Measurements from ENCODE around the gene TECPR2.
"Not testable (repeated sequence)": the region's sequence is repeated elsewhere in the genome, so short reads cannot be mapped to it uniquely, and the experiment has no call there.

Gene TECPR2

GRCh38 chr14:102532204-102532658 lies 169.5 kb downstream of the TECPR2 start:
- no peak overlapping the region for H3K27ac ChIP-seq (ENCODE audit: low read length)
- no peaks in the 10 kb centered on the region for H3K9me3 ChIP-seq (ENCODE audit: control insufficient read depth in 2 of 2, low read length in 2 of 2)
- no peaks in the 10 kb centered on the region for H3K4me1 ChIP-seq (ENCODE audit: control insufficient read depth, insufficient read depth, low read length)
- H3K27me3 ChIP-seq (ENCODE audit: control insufficient read depth in 1 of 2, insufficient read depth in 2 of 2, low read length in 2 of 2) = no peaks in the 10 kb centered on the region
- no peaks in the 10 kb centered on the region for H3K36me3 ChIP-seq (ENCODE audit: control insufficient read depth in 2 of 2, insufficient read depth in 2 of 2, low read length in 2 of 2)
- H3K4me3 ChIP-seq (ENCODE audit: low read length in 2 of 2) = no peak overlapping the region
- no peak overlapping the region for H3K9ac ChIP-seq (ENCODE audit: low read length in 2 of 2)

- Histone ChIP-seq H3K36me3 (ENCODE audit: control insufficient read depth in 2 of 2, insufficient read depth in 2 of 2, low read length in 2 of 2) (no peaks in the 10 kb centered on the region), H3K27ac (ENCODE audit: low read length) (no peak overlapping the region), H3K9me3 (ENCODE audit: control insufficient read depth in 2 of 2, low read length in 2 of 2) (no peaks in the 10 kb centered on the region), H3K9ac (ENCODE audit: low read length in 2 of 2) (no peak overlapping the region), H3K4me1 (ENCODE audit: control insufficient read depth, insufficient read depth, low read length) (no peaks in the 10 kb centered on the region), H3K27me3 (ENCODE audit: control insufficient read depth in 1 of 2, insufficient read depth in 2 of 2, low read length in 2 of 2) (peaks cover 0 to 5% of the 10 kb centered on the region in 2 donors), H3K4me3 (ENCODE audit: low read length in 2 of 2) (no peak overlapping the region)
Observed at GRCh38 chr14:102537981-102538601, 175.3 kb downstream of the TECPR2 start.

GRCh38 chr14:102538602-102539543 lies 176.1 kb downstream of the TECPR2 start:
- H3K27me3 ChIP-seq (ENCODE audit: control insufficient read depth in 1 of 2, insufficient read depth in 2 of 2, low read length in 2 of 2) = peaks cover 0 to 10% of the 10 kb centered on the region in 2 donors

GRCh38 chr14:102539544-102540314 lies 177.0 kb downstream of the TECPR2 start:
- peaks cover 8 to 13% of the 10 kb centered on the region in 2 donors for H3K27me3 ChIP-seq (ENCODE audit: control insufficient read depth in 1 of 2, insufficient read depth in 2 of 2, low read length in 2 of 2)
- no peak overlapping the region for H3K9ac ChIP-seq (ENCODE audit: low read length in 2 of 2)
- no peaks in the 10 kb centered on the region for H3K9me3 ChIP-seq (ENCODE audit: control insufficient read depth in 2 of 2, low read length in 2 of 2)
- peaks cover 2% of the 10 kb centered on the region for H3K4me1 ChIP-seq (ENCODE audit: control insufficient read depth, insufficient read depth, low read length)
- H3K4me3 ChIP-seq (ENCODE audit: low read length in 2 of 2) = no peak overlapping the region
- H3K27ac ChIP-seq (ENCODE audit: low read length) = no peak overlapping the region
- no peaks in the 10 kb centered on the region for H3K36me3 ChIP-seq (ENCODE audit: control insufficient read depth in 2 of 2, insufficient read depth in 2 of 2, low read length in 2 of 2)

More at GRCh38 chr14:102538602-102539543, 176.1 kb downstream of the TECPR2 start:
- Histone ChIP-seq H3K9me3 (ENCODE audit: control insufficient read depth in 2 of 2, low read length in 2 of 2) (no peaks in the 10 kb centered on the region), H3K4me1 (ENCODE audit: control insufficient read depth, insufficient read depth, low read length) (no peaks in the 10 kb centered on the region), H3K36me3 (ENCODE audit: control insufficient read depth in 2 of 2, insufficient read depth in 2 of 2, low read length in 2 of 2) (no peaks in the 10 kb centered on the region), H3K27ac (ENCODE audit: low read length) (no peak overlapping the region), H3K4me3 (ENCODE audit: low read length in 2 of 2) (no peak overlapping the region), H3K9ac (ENCODE audit: low read length in 2 of 2) (no peak overlapping the region)

- Histone ChIP-seq H3K9me3 (ENCODE audit: control insufficient read depth in 2 of 2, low read length in 2 of 2) (no peaks in the 10 kb centered on the region), H3K4me3 (ENCODE audit: low read length in 2 of 2) (no peak overlapping the region), H3K27me3 (ENCODE audit: control insufficient read depth in 1 of 2, insufficient read depth in 2 of 2, low read length in 2 of 2) (peaks cover 15 to 17% of the 10 kb centered on the region in 2 donors), H3K36me3 (ENCODE audit: control insufficient read depth in 2 of 2, insufficient read depth in 2 of 2, low read length in 2 of 2) (no peaks in the 10 kb centered on the region), H3K27ac (ENCODE audit: low read length) (no peak overlapping the region), H3K4me1 (ENCODE audit: control insufficient read depth, insufficient read depth, low read length) (peaks cover 5% of the 10 kb centered on the region), H3K9ac (ENCODE audit: low read length in 2 of 2) (no peak overlapping the region)
Observed at GRCh38 chr14:102540315-102541028, 177.7 kb downstream of the TECPR2 start.

GRCh38 chr14:102541029-102541491 lies 178.3 kb downstream of the TECPR2 start:
- not testable (repeated sequence) for H3K4me1 ChIP-seq (ENCODE audit: control insufficient read depth, insufficient read depth, low read length); H3K27ac ChIP-seq (ENCODE audit: low read length); H3K9me3 ChIP-seq (ENCODE audit: control insufficient read depth in 2 of 2, low read length in 2 of 2)

GRCh38 chr14:102541771-102542170 lies 179.0 kb downstream of the TECPR2 start:
- peaks cover 17 to 23% of the 10 kb centered on the region in 2 donors for H3K27me3 ChIP-seq (ENCODE audit: control insufficient read depth in 1 of 2, insufficient read depth in 2 of 2, low read length in 2 of 2)
- no peaks in the 10 kb centered on the region for H3K36me3 ChIP-seq (ENCODE audit: control insufficient read depth in 2 of 2, insufficient read depth in 2 of 2, low read length in 2 of 2)
- no peak overlapping the region for H3K9ac ChIP-seq (ENCODE audit: low read length in 2 of 2)
- peaks cover 5% of the 10 kb centered on the region for H3K4me1 ChIP-seq (ENCODE audit: control insufficient read depth, insufficient read depth, low read length)
- no peaks in the 10 kb centered on the region for H3K9me3 ChIP-seq (ENCODE audit: control insufficient read depth in 2 of 2, low read length in 2 of 2)
- no peak overlapping the region for H3K27ac ChIP-seq (ENCODE audit: low read length)
- no peak overlapping the region for H3K4me3 ChIP-seq (ENCODE audit: low read length in 2 of 2)

More at GRCh38 chr14:102541029-102541491, 178.3 kb downstream of the TECPR2 start:
- H3K9ac ChIP-seq (ENCODE audit: low read length in 2 of 2); H3K36me3 ChIP-seq (ENCODE audit: control insufficient read depth in 2 of 2, insufficient read depth in 2 of 2, low read length in 2 of 2); H3K4me3 ChIP-seq (ENCODE audit: low read length in 2 of 2): not testable (repeated sequence)
- H3K27me3 ChIP-seq (ENCODE audit: control insufficient read depth in 1 of 2, insufficient read depth in 2 of 2, low read length in 2 of 2) = peaks cover 17 to 23% of the 10 kb centered on the region in 2 donors

- Histone ChIP-seq H3K4me3 (ENCODE audit: low read length in 2 of 2) (no peak overlapping the region), H3K36me3 (ENCODE audit: control insufficient read depth in 2 of 2, insufficient read depth in 2 of 2, low read length in 2 of 2) (no peaks in the 10 kb centered on the region), H3K27ac (ENCODE audit: low read length) (no peak overlapping the region), H3K4me1 (ENCODE audit: control insufficient read depth, insufficient read depth, low read length) (peaks cover 5% of the 10 kb centered on the region), H3K27me3 (ENCODE audit: control insufficient read depth in 1 of 2, insufficient read depth in 2 of 2, low read length in 2 of 2) (peaks cover 17 to 25% of the 10 kb centered on the region in 2 donors), H3K9ac (ENCODE audit: low read length in 2 of 2) (no peak overlapping the region), H3K9me3 (ENCODE audit: control insufficient read depth in 2 of 2, low read length in 2 of 2) (no peaks in the 10 kb centered on the region)
Observed at GRCh38 chr14:102544046-102544746, 181.5 kb downstream of the TECPR2 start.

GRCh38 chr14:102544747-102545460 lies 182.2 kb downstream of the TECPR2 start:
- H3K27me3 ChIP-seq (ENCODE audit: control insufficient read depth in 1 of 2, insufficient read depth in 2 of 2, low read length in 2 of 2) = peaks cover 17 to 23% of the 10 kb centered on the region in 2 donors
- peaks cover 5% of the 10 kb centered on the region for H3K4me1 ChIP-seq (ENCODE audit: control insufficient read depth, insufficient read depth, low read length)
- no peak overlapping the region for H3K9ac ChIP-seq (ENCODE audit: low read length in 2 of 2)
- H3K9me3 ChIP-seq (ENCODE audit: control insufficient read depth in 2 of 2, low read length in 2 of 2) = no peaks in the 10 kb centered on the region
- H3K4me3 ChIP-seq (ENCODE audit: low read length in 2 of 2) = no peak overlapping the region
- H3K36me3 ChIP-seq (ENCODE audit: control insufficient read depth in 2 of 2, insufficient read depth in 2 of 2, low read length in 2 of 2) = no peaks in the 10 kb centered on the region
- no peak overlapping the region for H3K27ac ChIP-seq (ENCODE audit: low read length)

All from stomach smooth muscle (tissue), 2 donors.